H1 (cell line): ENCODE measurements around the gene KLHDC8A. TPM values are rescaled to one million over a fixed set of nuclear protein-coding genes. Genes with fewer than 3 reads are reported as not detected.

Experiments used
- JUND ChIP-seq: IDR thresholded peaks from 2 replicates; pipeline ENCODE4 v1.6.1; 2011; ENCODE audit warnings: mild to moderate bottlenecking, improper control_type of control experiment, low read length
- KDM1A ChIP-seq: fragments of 200-600, 300-600 bp; sonication (generic); IDR thresholded peaks from 2 replicates; pipeline ENCODE4 v1.7.1; 2016; ENCODE audit warnings: mild to moderate bottlenecking, low read length, borderline replicate concordance
- NANOG ChIP-seq: IDR thresholded peaks from 2 replicates; pipeline ENCODE4 v1.6.1; 2011; ENCODE audit warnings: low read length, low read depth, mild to moderate bottlenecking, inconsistent platforms; ENCODE audit not compliant: insufficient read depth, poor library complexity, severe bottlenecking
- PHF8 ChIP-seq: fragments of 200-600 bp; sonication (generic); conservative IDR thresholded peaks from 2 replicates; pipeline ENCODE4 v1.7.1; 2012; ENCODE audit warnings: low read depth, mild to moderate bottlenecking, inconsistent platforms, low read length, moderate library complexity
- POU5F1 ChIP-seq: IDR thresholded peaks from 2 replicates; pipeline ENCODE4 v1.6.1; 2011; ENCODE audit warnings: low read depth, mild to moderate bottlenecking, low read length, moderate library complexity
- SAP30 ChIP-seq: fragments of 300-600 bp; sonication (generic); IDR thresholded peaks from 2 replicates; pipeline ENCODE4 v1.7.1; 2012; ENCODE audit warnings: low read length, moderate library complexity, mild to moderate bottlenecking, inconsistent platforms; ENCODE audit not compliant: insufficient read depth, insufficient replicate concordance
- polyA plus RNA-seq, 7 experiments: library from polyadenylated mRNA; depleted of rRNA in 3 of 7; stranded (reverse) in 5 of 7; unstranded in 2 of 7; fragments of >200 nt in 5 of 7; fragments of 200-250 nt in 2 of 7; gene quantifications; 1 replicate in 5 of 7; 2 replicates in 1 of 7; 4 replicates in 1 of 7; pipeline versions ENCODE4 v1.2.1 to v1.2.3, GENCODE V29; 2011 to 2013; ENCODE audit warnings: missing spikeins in 2 of 7, mixed read lengths in 2 of 7
- total RNA-seq: library from RNA; stranded (reverse); fragmentation: NEBNext Ultra II Directional; extraction: Animal tissue kit (Norgen Biotek cat#: 25700); gene quantifications from 2 replicates; pipeline ENCODE4 v1.2.1, GENCODE V29; 2021
- TF ChIP-seq, protein P1 (sequence below): fragments of 300-600 bp; sonication (generic); IDR thresholded peaks from 2 replicates; pipeline ENCODE4 v1.7.1; 2012; ENCODE audit warnings: low read length, moderate library complexity, mild to moderate bottlenecking, inconsistent platforms; ENCODE audit not compliant: insufficient replicate concordance

Gene KLHDC8A
- total and polyA plus RNA-seq, 2 of the 8 experiments (the other 6 are each of a cell fraction or from before 2014, with no cell fraction given): 1.9 to 3.4 TPM

DNA sequence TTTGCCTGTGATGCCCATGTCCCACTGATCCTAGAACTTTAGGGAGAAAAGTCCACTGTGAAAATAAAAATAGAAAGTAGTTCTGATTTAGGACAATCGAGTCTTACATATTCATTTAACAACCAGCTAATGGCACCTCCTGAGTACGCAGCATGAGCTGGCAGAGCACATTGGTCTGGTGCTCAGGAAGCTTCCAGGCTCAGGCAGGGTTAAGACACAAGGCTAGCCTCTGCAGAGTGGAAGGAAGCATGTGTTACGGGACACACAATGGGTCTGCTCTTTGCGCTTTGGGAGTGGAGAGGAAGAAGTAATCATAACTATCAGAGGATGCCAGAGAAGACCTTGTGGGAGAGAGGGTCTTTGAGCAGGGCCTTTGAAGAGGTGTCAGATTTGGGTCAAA, 4.2 kb upstream of the KLHDC8A start (continued):
- TF ChIP-seq, protein P1, sequence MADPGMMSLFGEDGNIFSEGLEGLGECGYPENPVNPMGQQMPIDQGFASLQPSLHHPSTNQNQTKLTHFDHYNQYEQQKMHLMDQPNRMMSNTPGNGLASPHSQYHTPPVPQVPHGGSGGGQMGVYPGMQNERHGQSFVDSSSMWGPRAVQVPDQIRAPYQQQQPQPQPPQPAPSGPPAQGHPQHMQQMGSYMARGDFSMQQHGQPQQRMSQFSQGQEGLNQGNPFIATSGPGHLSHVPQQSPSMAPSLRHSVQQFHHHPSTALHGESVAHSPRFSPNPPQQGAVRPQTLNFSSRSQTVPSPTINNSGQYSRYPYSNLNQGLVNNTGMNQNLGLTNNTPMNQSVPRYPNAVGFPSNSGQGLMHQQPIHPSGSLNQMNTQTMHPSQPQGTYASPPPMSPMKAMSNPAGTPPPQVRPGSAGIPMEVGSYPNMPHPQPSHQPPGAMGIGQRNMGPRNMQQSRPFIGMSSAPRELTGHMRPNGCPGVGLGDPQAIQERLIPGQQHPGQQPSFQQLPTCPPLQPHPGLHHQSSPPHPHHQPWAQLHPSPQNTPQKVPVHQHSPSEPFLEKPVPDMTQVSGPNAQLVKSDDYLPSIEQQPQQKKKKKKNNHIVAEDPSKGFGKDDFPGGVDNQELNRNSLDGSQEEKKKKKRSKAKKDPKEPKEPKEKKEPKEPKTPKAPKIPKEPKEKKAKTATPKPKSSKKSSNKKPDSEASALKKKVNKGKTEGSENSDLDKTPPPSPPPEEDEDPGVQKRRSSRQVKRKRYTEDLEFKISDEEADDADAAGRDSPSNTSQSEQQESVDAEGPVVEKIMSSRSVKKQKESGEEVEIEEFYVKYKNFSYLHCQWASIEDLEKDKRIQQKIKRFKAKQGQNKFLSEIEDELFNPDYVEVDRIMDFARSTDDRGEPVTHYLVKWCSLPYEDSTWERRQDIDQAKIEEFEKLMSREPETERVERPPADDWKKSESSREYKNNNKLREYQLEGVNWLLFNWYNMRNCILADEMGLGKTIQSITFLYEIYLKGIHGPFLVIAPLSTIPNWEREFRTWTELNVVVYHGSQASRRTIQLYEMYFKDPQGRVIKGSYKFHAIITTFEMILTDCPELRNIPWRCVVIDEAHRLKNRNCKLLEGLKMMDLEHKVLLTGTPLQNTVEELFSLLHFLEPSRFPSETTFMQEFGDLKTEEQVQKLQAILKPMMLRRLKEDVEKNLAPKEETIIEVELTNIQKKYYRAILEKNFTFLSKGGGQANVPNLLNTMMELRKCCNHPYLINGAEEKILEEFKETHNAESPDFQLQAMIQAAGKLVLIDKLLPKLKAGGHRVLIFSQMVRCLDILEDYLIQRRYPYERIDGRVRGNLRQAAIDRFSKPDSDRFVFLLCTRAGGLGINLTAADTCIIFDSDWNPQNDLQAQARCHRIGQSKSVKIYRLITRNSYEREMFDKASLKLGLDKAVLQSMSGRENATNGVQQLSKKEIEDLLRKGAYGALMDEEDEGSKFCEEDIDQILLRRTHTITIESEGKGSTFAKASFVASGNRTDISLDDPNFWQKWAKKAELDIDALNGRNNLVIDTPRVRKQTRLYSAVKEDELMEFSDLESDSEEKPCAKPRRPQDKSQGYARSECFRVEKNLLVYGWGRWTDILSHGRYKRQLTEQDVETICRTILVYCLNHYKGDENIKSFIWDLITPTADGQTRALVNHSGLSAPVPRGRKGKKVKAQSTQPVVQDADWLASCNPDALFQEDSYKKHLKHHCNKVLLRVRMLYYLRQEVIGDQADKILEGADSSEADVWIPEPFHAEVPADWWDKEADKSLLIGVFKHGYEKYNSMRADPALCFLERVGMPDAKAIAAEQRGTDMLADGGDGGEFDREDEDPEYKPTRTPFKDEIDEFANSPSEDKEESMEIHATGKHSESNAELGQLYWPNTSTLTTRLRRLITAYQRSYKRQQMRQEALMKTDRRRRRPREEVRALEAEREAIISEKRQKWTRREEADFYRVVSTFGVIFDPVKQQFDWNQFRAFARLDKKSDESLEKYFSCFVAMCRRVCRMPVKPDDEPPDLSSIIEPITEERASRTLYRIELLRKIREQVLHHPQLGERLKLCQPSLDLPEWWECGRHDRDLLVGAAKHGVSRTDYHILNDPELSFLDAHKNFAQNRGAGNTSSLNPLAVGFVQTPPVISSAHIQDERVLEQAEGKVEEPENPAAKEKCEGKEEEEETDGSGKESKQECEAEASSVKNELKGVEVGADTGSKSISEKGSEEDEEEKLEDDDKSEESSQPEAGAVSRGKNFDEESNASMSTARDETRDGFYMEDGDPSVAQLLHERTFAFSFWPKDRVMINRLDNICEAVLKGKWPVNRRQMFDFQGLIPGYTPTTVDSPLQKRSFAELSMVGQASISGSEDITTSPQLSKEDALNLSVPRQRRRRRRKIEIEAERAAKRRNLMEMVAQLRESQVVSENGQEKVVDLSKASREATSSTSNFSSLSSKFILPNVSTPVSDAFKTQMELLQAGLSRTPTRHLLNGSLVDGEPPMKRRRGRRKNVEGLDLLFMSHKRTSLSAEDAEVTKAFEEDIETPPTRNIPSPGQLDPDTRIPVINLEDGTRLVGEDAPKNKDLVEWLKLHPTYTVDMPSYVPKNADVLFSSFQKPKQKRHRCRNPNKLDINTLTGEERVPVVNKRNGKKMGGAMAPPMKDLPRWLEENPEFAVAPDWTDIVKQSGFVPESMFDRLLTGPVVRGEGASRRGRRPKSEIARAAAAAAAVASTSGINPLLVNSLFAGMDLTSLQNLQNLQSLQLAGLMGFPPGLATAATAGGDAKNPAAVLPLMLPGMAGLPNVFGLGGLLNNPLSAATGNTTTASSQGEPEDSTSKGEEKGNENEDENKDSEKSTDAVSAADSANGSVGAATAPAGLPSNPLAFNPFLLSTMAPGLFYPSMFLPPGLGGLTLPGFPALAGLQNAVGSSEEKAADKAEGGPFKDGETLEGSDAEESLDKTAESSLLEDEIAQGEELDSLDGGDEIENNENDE: no peak
- no peak for TF ChIP-seq KDM1A
- TF ChIP-seq NANOG: no peak
- no peak for TF ChIP-seq JUND
- TF ChIP-seq SAP30: no peak
- no peak for TF ChIP-seq POU5F1
- TF ChIP-seq PHF8: no peak
